H1 (cell line): Measurements from ENCODE around the gene SYT13.

ENCODE experiments used
- EZH2 ChIP-seq: fragments of 200-600 bp; sonication (generic); IDR thresholded peaks from 2 replicates; pipeline ENCODE4 v1.7.1; 2012; ENCODE audit warnings: low read depth, mild to moderate bottlenecking, moderate library complexity, low read length, inconsistent platforms; ENCODE audit not compliant: severe bottlenecking
- POLR2A ChIP-seq, 2 experiments: IDR thresholded peaks; 1 replicate in 1 of 2; 2 replicates in 1 of 2; pipeline ENCODE4 v1.6.1; 2011; ENCODE audit warnings: low read depth in 2 of 2, low read length in 2 of 2, mild to moderate bottlenecking in 2 of 2; ENCODE audit errors: control extremely low read depth in 1 of 2

DNA sequence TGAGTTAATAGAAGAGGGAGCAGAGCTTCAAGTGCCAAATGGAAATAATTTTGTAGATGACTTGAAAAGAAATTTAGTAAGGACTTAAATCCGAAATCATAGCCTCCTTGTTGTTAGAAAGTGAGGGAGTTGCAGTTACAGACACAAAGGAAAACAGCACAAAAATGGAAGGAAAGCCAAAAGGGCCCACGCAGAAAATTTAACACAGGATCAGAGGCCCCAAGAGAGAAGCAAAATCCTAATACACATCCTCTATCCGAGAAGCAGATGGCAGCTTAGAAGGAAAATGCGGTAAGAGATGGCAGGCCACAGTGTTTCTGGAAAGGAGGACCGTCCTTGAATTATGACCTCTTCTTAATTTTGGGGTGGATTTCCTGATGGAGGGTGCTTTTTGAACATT lies 48.7 kb upstream of the SYT13 start:
- TF ChIP-seq POLR2A (IDR thresholded peaks at IDR 0.05; ENCODE audit: control extremely low read depth in 1 of 2, low read depth in 2 of 2, low read length in 2 of 2) (no peak), EZH2 (no peak)
